ENCODE measurements around the gene SPON1.

The SPON1 gene

DNA sequence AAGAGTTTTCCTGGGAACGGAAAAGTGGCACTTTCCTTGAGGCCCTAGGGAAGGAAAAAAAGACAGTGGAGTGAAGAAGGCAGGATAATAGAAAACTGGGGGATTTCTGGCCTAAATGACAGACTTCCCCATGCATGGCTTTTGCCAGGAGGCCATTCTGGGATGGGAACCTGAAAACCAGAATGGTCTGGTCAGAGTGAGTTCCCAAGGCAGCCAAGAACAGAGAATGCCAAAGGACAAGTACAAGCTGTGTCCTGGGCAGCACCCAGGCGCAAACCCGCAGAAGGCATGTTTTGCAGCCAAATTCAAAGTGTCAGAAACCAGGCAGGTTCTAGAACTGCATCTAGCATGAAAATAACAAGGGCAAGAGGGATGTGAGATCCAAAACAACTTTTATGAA lies 162.4 kb downstream of the SPON1 start:
- TF ChIP-seq, protein P1, sequence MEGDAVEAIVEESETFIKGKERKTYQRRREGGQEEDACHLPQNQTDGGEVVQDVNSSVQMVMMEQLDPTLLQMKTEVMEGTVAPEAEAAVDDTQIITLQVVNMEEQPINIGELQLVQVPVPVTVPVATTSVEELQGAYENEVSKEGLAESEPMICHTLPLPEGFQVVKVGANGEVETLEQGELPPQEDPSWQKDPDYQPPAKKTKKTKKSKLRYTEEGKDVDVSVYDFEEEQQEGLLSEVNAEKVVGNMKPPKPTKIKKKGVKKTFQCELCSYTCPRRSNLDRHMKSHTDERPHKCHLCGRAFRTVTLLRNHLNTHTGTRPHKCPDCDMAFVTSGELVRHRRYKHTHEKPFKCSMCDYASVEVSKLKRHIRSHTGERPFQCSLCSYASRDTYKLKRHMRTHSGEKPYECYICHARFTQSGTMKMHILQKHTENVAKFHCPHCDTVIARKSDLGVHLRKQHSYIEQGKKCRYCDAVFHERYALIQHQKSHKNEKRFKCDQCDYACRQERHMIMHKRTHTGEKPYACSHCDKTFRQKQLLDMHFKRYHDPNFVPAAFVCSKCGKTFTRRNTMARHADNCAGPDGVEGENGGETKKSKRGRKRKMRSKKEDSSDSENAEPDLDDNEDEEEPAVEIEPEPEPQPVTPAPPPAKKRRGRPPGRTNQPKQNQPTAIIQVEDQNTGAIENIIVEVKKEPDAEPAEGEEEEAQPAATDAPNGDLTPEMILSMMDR (IDR thresholded peaks at IDR 0.05; ENCODE audit: low read depth, low read length): no peak
- no peak for DNase-seq (ENCODE audit: low read depth in 2 of 2)
- H3K4me3 ChIP-seq (replicated peaks in 1 of 2; ENCODE audit: low read depth in 2 of 2, low read length in 2 of 2): no peak overlapping the region

DNA sequence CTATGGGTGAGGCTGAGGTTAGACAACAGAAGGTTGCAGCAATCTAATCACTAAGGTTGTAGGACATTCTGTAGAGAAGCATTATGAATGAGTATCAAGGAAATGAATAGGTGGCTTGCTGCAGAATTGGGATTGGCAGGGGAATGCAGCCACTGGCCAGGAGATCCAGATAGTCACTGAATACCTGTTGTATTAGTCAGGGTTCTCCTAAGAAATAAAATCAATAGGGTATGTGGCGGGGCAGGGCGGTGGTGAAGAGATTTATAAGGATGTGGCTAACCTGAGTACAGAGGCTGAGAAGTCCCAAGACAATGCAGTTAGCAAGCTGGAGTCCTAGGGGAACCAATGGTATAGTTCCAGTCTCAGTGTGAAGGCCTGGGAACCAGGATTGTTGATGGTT lies 163.0 kb downstream of the SPON1 start:
- TF ChIP-seq, protein P1 (IDR thresholded peaks at IDR 0.05; ENCODE audit: low read depth, low read length): no peak
- DNase-seq (ENCODE audit: low read depth in 2 of 2): no peak
- H3K4me3 ChIP-seq (replicated peaks in 1 of 2; ENCODE audit: low read depth in 2 of 2, low read length in 2 of 2): no peak overlapping the region

DNA sequence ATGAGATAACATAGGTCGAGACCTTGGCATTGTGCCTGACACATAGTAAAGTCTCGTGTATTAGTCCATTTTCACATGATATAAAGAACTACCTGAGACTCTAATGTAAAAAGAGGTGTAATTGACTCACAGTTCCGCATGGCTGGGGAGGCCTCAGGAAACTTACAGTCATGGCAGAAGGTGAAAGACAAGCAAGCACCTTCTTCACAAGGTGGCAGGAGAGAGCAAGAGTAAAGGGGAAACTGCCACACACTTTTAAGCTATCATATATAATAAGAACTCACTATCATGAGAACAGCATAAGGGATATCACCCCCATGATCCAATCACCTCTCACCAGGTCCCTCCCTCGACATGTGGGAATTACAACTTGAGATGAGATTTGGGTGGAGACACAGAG lies 165.2 kb downstream of the SPON1 start:
- H3K4me3 ChIP-seq (replicated peaks in 1 of 2; ENCODE audit: low read depth in 2 of 2, low read length in 2 of 2): no peak overlapping the region
- no peak for DNase-seq (ENCODE audit: low read depth in 2 of 2)
- TF ChIP-seq, protein P1 (IDR thresholded peaks at IDR 0.05; ENCODE audit: low read depth, low read length): no peak

DNA sequence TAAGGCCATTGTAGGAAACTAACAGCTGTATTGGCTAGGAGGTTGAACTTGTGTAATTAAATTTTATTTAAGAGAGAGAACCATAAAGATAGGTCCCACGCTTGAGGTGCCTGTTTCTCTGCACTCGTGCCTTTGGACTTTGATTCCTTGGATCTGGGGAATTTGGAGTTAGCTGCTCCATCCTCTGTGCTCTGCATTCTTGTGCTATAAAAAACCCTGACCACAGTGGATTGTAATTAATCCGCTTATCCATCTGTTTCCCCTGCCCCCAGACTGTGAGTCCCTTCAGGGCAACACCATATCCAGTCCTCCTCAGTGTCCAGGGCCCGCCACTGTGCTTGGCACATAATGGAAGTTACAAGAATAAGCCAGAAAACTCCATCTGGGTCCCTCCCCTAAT lies 169.8 kb downstream of the SPON1 start:
- no peak overlapping the region for H3K4me3 ChIP-seq (replicated peaks in 1 of 2; ENCODE audit: low read depth in 2 of 2, low read length in 2 of 2)
- DNase-seq (ENCODE audit: low read depth in 2 of 2): peak in 1 of 2 donors; percentile 22
- TF ChIP-seq, protein P1 (IDR thresholded peaks at IDR 0.05; ENCODE audit: low read depth, low read length): no peak

DNA sequence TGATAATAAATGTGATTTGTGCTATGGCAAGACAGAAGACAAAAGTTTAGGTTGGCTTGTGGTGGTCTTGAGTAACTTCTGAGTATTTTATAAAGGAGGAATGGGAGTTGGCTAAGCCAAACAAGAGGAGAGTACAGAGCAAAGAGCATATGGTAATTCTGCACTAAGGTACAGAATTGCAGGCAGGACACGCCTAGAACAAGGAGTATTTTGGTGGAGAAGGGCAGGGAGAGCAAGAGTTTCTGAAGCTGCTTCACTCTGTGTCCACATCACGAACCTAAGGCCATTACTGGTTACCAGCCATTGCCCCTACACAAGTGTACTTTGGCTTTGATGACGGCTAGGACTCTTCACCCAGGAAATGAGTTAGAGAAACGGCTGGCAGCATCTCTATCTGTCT lies 170.9 kb downstream of the SPON1 start:
- TF ChIP-seq, protein P1 (IDR thresholded peaks at IDR 0.05; ENCODE audit: low read depth, low read length): no peak
- no peak overlapping the region for H3K4me3 ChIP-seq (replicated peaks in 1 of 2; ENCODE audit: low read depth in 2 of 2, low read length in 2 of 2)
- no peak for DNase-seq (ENCODE audit: low read depth in 2 of 2)

DNA sequence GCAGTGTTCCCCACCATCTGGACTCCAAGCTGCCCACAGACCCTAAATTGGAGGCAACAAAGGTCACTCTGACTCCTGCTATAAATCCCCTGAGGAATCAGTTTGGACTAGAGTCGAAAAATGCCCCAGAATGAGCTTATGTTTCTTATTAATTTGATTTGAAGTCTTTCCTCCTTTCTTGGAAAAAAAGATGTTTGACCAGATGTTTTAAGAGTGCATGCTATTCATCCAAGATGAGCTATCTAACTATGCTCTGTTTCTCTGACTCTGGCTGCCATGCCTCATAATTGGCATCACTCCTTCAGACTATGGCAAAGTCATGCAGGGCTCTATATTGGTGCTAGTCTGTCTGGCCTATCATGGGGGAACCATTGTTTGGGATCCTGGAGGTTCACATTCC lies 174.0 kb downstream of the SPON1 start:
- TF ChIP-seq, protein P1 (IDR thresholded peaks at IDR 0.05; ENCODE audit: low read depth, low read length): no peak
- no peak for DNase-seq (ENCODE audit: low read depth in 2 of 2)
- H3K4me3 ChIP-seq (replicated peaks in 1 of 2; ENCODE audit: low read depth in 2 of 2, low read length in 2 of 2): no peak overlapping the region

DNA sequence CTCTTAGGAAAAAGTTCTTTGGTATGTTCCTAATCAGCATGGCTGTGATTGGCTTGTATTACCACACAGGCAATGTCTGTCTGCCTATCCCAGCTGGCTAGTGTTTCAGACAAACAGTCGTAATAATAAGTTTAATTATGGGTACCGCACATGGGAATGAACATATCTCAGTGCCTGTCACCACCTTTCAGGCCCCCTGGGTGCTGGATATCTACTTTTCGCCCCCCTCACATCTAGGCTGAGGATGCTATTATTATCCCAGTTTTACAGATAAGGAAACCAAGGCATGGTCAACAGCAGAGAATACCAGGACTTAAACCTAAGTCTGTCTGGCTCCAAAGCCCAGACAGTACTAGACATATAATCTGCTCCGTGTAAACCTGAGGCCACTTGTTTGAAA lies 174.8 kb downstream of the SPON1 start:
- no peak overlapping the region for H3K4me3 ChIP-seq (replicated peaks in 1 of 2; ENCODE audit: low read depth in 2 of 2, low read length in 2 of 2)
- TF ChIP-seq, protein P1 (IDR thresholded peaks at IDR 0.05; ENCODE audit: low read depth, low read length): no peak
- no peak for DNase-seq (ENCODE audit: low read depth in 2 of 2)

Data from cardiac fibroblast (primary cell).